Endothelial cell of umbilical vein (primary cell): Measurements from ENCODE around the gene LYRM4. TPM values are rescaled to one million over a fixed set of nuclear protein-coding genes. Genes with fewer than 3 reads are reported as not detected.

Experiments used
- BruUV-seq: library from RNA; stranded (reverse); fragments of 400-500 nt; replicated peaks from 2 replicates; lab custom pipeline; 2021; lab: Mats Ljungman, UMichigan
- CTCF ChIA-PET: fragments of 300-600, 350-600 bp; sonication (Branson Sonifier 250); formaldehyde crosslinking; loops from one replicate; lab custom pipeline; 2021; ENCODE audit warnings: antibody characterized with exemption, inconsistent platforms; lab: Charles Lee
- POLR2A ChIA-PET: fragments of 300-600, 350-600 bp; sonication (Branson Sonifier 250); formaldehyde crosslinking; loops from one replicate; lab custom pipeline; 2021; ENCODE audit warnings: antibody characterized with exemption, inconsistent platforms; lab: Charles Lee
- DNase-seq: peaks from one replicate; pipeline ENCODE4 v3.0.0-alpha.2; 2011; ENCODE audit warnings: low read depth, low spot score
- FAIRE-seq: peaks from 2 replicates; lab custom pipeline; 2011; peaks lifted over from hg19 to GRCh38; lab: Jason Lieb, UNC
- H2AFZ ChIP-seq: 2 replicates; pipeline ENCODE4 v1.6.0; 2012; ENCODE audit warnings: low read depth, low read length, control low read depth, inconsistent platforms
- H3K27ac ChIP-seq: 2 replicates; pipeline ENCODE4 v1.5.1; 2011; ENCODE audit warnings: low read depth, mild to moderate bottlenecking, control low read depth, low read length, moderate library complexity; ENCODE audit not compliant: insufficient read depth
- H3K27me3 ChIP-seq, 2 experiments: 2 replicates each; pipeline versions ENCODE4 v1.6.0 to v1.6.1; 2011; ENCODE audit warnings: low read length in 2 of 2, mixed read lengths in 1 of 2; ENCODE audit not compliant: control insufficient read depth in 2 of 2, insufficient read depth in 2 of 2
- H3K36me3 ChIP-seq, 2 experiments: 2 replicates in 1 of 2; 3 replicates in 1 of 2; pipeline ENCODE4 v1.5.1; 2011; ENCODE audit warnings: low read length in 2 of 2, mild to moderate bottlenecking in 1 of 2, moderate library complexity in 1 of 2; ENCODE audit not compliant: control insufficient read depth in 2 of 2, insufficient read depth in 2 of 2; ENCODE audit errors: extremely low read depth in 1 of 2
- H3K4me1 ChIP-seq: 3 replicates; pipeline ENCODE4 v1.5.1; 2011; ENCODE audit warnings: mild to moderate bottlenecking, low read length; ENCODE audit not compliant: control insufficient read depth, insufficient read depth; ENCODE audit errors: extremely low read depth
- H3K4me2 ChIP-seq: 2 replicates; pipeline ENCODE4 v1.6.1; 2011; ENCODE audit warnings: low read length, control low read depth, mixed read lengths; ENCODE audit not compliant: insufficient read depth
- H3K4me3 ChIP-seq, 3 experiments: fragments of 200-600 bp in 1 of 3; sonication (generic), shearing (Covaris generic) in 1 of 3; replicated peaks in 1 of 3; 2 replicates each; pipeline ENCODE4 v1.5.1; 2011 to 2016; ENCODE audit warnings: control low read depth in 3 of 3, low read length in 3 of 3, mild to moderate bottlenecking in 2 of 3, inconsistent platforms in 1 of 3, low read depth in 1 of 3, moderate library complexity in 1 of 3; ENCODE audit not compliant: insufficient read depth in 1 of 3
- H3K79me2 ChIP-seq: 2 replicates; pipeline ENCODE4 v1.6.0; 2012; ENCODE audit warnings: low read length, inconsistent platforms; ENCODE audit not compliant: control insufficient read depth, insufficient read depth
- H3K9ac ChIP-seq: replicated peaks from 2 replicates; pipeline ENCODE3; 2011; ENCODE audit warnings: low read length, control low read depth; ENCODE audit not compliant: insufficient read depth; ENCODE audit errors: extremely low read depth
- H3K9me1 ChIP-seq: replicated peaks from 3 replicates; pipeline ENCODE4 v1.6.0; 2011; ENCODE audit warnings: mild to moderate bottlenecking, low read length; ENCODE audit not compliant: control insufficient read depth, insufficient read depth; ENCODE audit errors: extremely low read depth
- H3K9me3 ChIP-seq: replicated peaks from 2 replicates; pipeline ENCODE4 v1.5.1; 2012; ENCODE audit warnings: low read length, inconsistent platforms; ENCODE audit not compliant: control insufficient read depth, insufficient read depth
- H4K20me1 ChIP-seq: replicated peaks from 2 replicates; pipeline ENCODE3; 2011; ENCODE audit warnings: mild to moderate bottlenecking, low read length; ENCODE audit not compliant: control insufficient read depth, insufficient read depth; ENCODE audit errors: extremely low read depth
- CTCF ChIP-seq, 2 donors: IDR thresholded peaks; 1 replicate in 1 of 2; 2 replicates in 1 of 2; pipeline ENCODE4 v1.5.1; 2011; ENCODE audit warnings: low read length in 2 of 2, mild to moderate bottlenecking in 2 of 2, moderate library complexity in 2 of 2, control low read depth in 1 of 2, inconsistent platforms in 1 of 2, low read depth in 1 of 2; ENCODE audit not compliant: insufficient read depth in 1 of 2; ENCODE audit errors: extremely low read depth in 1 of 2
- EZH2 ChIP-seq: IDR thresholded peaks from 2 replicates; pipeline ENCODE4 v1.6.1; 2012; ENCODE audit warnings: borderline replicate concordance, low read depth, mild to moderate bottlenecking, moderate library complexity, low read length, inconsistent platforms; ENCODE audit not compliant: severe bottlenecking
- FOS ChIP-seq: IDR thresholded peaks from 2 replicates; pipeline ENCODE4 v1.6.1; 2011; ENCODE audit warnings: mild to moderate bottlenecking, low read length, moderate library complexity, borderline replicate concordance; ENCODE audit not compliant: insufficient read depth
- GATA2 ChIP-seq: IDR thresholded peaks from 2 replicates; pipeline ENCODE4 v1.7.0; 2011; ENCODE audit warnings: low read depth, mild to moderate bottlenecking, moderate library complexity, mixed read lengths, low read length; ENCODE audit not compliant: insufficient read length, insufficient read depth
- JUN ChIP-seq: IDR thresholded peaks from 2 replicates; pipeline ENCODE4 v1.6.1; 2011; ENCODE audit warnings: borderline replicate concordance, low read depth; ENCODE audit not compliant: insufficient read length, insufficient read depth
- MAX ChIP-seq: IDR thresholded peaks from 2 replicates; pipeline ENCODE4 v1.6.1; 2011; ENCODE audit not compliant: insufficient read depth, insufficient read length
- MYC ChIP-seq: IDR thresholded peaks from one replicate; pipeline ENCODE4 v1.6.1; 2011; ENCODE audit warnings: mild to moderate bottlenecking, low read depth, low read length
- POLR2A ChIP-seq: IDR thresholded peaks from 2 replicates; pipeline ENCODE4 v1.6.1; 2012; ENCODE audit warnings: low read depth, mild to moderate bottlenecking, control low read depth, low read length
- POLR2AphosphoS5 ChIP-seq: IDR thresholded peaks from 2 replicates; pipeline ENCODE4 v1.6.1; 2012; ENCODE audit warnings: low read depth, mild to moderate bottlenecking, control low read depth, low read length, moderate library complexity; ENCODE audit not compliant: insufficient read depth
- dilution Hi-C: fragments of 300-500 bp; cut with MboI; formaldehyde crosslinking; loops from one replicate; pipeline ENCODE4 v1.15.0; 2019; ENCODE audit warnings: low sequenced_read_pairs; ENCODE audit not compliant: extremely low pct_ligation_motif_present
- intact Hi-C: fragments of 100-400 bp; cut with micrococcal nuclease; formaldehyde crosslinking; loops from one replicate; pipeline ENCODE4 v1.10.0; 2022
- polyA plus RNA-seq, 4 experiments: library from polyadenylated mRNA; depleted of rRNA in 3 of 4; stranded (reverse) in 3 of 4; unstranded in 1 of 4; fragments of >200 nt; gene quantifications; 2 replicates each; pipeline versions ENCODE4 v1.2.1 to v1.2.3, GENCODE V29; 2011 to 2012; ENCODE audit warnings: missing spikeins in 1 of 4
- total RNA-seq: library from RNA; stranded (reverse); gene quantifications from 2 replicates; pipeline ENCODE4 v1.2.3, GENCODE V29; 2021

Gene LYRM4
- total and polyA plus RNA-seq, 2 donors (not counting 3 experiments of a cell fraction or from before 2014, with no cell fraction given), result 39.5 to 44.0 TPM

DNA sequence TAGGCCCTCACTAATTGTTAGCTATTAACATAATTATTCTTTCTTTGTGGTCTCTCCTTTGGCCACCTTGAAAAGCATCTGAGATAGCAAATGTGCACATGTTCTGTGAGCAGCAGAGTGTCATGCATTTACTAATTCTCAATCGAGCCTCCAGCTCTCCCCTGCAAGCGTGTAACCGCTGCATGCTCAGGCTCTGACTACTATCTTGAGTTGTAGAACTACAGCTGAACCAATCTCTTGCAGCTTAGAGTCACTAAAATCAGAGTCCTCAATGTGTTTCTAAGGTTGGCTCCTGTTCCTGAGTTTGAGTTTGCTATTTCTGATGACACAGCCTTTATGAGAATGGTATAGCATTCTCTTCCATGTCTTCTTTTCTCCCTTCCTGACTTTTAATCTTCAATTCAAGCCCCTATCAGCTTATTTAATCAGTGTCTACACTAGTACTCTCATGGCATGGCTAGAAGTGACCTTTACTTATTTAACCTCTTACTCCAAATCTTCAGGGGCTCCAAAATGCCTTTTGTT, 110.1 kb downstream of the LYRM4 start:
- H3K27me3 ChIP-seq, result no peaks in the 10 kb centered on the region
- ChIA-PET CTCF (interaction anchor here (1.6 kb wide), 1 partner anchor 229 kb away, joined by 6 read pairs; no protein-coding TSS in a partner anchor), POLR2A (no interaction called here)
- FAIRE-seq (no peak), DNase-seq (no peak)
- no peak overlapping the region for H3K4me3 ChIP-seq
- H3K4me1 ChIP-seq, result no peaks in the 10 kb centered on the region
- BruUV-seq, result no TSS peak
- no peaks in the 10 kb centered on the region for H3K36me3 ChIP-seq
- no peaks in the 10 kb centered on the region for H3K79me2 ChIP-seq
- H3K9me1 ChIP-seq, result no peaks in the 10 kb centered on the region
- H3K4me2 ChIP-seq, result no peak overlapping the region
- no peaks in the 10 kb centered on the region for H3K9me3 ChIP-seq
- no peak overlapping the region for H3K9ac ChIP-seq
- H3K27ac ChIP-seq, result no peak overlapping the region
- H4K20me1 ChIP-seq, result no peaks in the 10 kb centered on the region
- dilution Hi-C loops, result no loop called here
- no peak overlapping the region for H2AFZ ChIP-seq
- TF ChIP-seq JUN (no peak), CTCF (IDR thresholded peaks at IDR 0.05; ENCODE audit: extremely low read depth in 1 of 2, insufficient read depth in 1 of 2, low read depth in 1 of 2, low read length in 2 of 2) (no peak), MYC (no peak), MAX (no peak), FOS (no peak), EZH2 (no peak), GATA2 (no peak), POLR2A (no peak), POLR2AphosphoS5 (no peak)
- intact Hi-C loops, result no loop called here
